ENCODE measurements around the gene GNAT1. TPM values are rescaled to one million over a fixed set of nuclear protein-coding genes. Genes with fewer than 3 reads are reported as not detected.

The GNAT1 gene
- total RNA-seq, 1 experiment from 2014 or later = 0.22 TPM

DNA sequence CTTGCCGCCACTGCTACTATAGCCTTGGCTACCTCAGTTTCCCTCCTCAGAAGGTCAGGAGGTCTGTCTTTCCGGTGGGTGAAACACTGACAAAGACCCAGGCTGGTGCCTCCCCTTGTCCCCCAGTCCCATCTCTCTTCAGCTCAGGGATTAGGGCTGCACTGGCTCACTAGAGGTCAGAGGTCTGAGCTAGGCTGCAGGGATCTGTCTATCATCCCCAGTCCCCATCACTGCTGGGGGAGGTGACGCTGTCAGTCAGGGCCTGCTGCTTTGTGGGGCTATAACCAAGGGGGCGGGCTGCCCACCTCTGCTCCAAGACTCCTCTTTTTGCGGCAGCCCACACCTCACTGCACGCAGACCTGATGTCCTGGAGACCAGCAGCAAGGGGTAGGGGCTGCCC lies 22.6 kb upstream of the GNAT1 start:
- Histone ChIP-seq H3K79me2 (ENCODE audit: low read length) (peaks cover 60% of the 10 kb centered on the region), H2AFZ (ENCODE audit: low read length) (no peak overlapping the region), H4K20me1 (ENCODE audit: low read length) (no peaks in the 10 kb centered on the region), H3K9me3 (ENCODE audit: low read length) (no peaks in the 10 kb centered on the region), H3K27me3 (ENCODE audit: low read length) (no peaks in the 10 kb centered on the region), H3K9me2 (replicated peaks; ENCODE audit: low read length) (no peaks in the 10 kb centered on the region), H3K9ac (ENCODE audit: low read length) (no peak overlapping the region), H3K27ac (ENCODE audit: low read length) (peak overlapping the region; percentile 96), H3K36me3 (ENCODE audit: low read depth, low read length) (no peaks in the 10 kb centered on the region), H3K4me2 (ENCODE audit: low read length) (no peak overlapping the region), H3K4me3 (ENCODE audit: low read length) (no peak overlapping the region), H3F3A (ENCODE audit: low read length, unreplicated experiment) (no peaks in the 10 kb centered on the region), H3K4me1 (ENCODE audit: insufficient read depth, low read length) (peaks cover 74% of the 10 kb centered on the region)
- no peak for DNase-seq
- ChIA-PET POLR2A (ENCODE audit: unreplicated experiment) (no interaction called here), CTCF (no interaction called here)
- ATAC-seq = no peak
- TF ChIP-seq EZH2 (IDR thresholded peaks at IDR 0.05; ENCODE audit: low read length, unreplicated experiment) (no peak), EZH2phosphoT487 (IDR thresholded peaks at IDR 0.05; ENCODE audit: borderline replicate concordance, low read length) (no peak)
- TF ChIP-seq, protein P1, sequence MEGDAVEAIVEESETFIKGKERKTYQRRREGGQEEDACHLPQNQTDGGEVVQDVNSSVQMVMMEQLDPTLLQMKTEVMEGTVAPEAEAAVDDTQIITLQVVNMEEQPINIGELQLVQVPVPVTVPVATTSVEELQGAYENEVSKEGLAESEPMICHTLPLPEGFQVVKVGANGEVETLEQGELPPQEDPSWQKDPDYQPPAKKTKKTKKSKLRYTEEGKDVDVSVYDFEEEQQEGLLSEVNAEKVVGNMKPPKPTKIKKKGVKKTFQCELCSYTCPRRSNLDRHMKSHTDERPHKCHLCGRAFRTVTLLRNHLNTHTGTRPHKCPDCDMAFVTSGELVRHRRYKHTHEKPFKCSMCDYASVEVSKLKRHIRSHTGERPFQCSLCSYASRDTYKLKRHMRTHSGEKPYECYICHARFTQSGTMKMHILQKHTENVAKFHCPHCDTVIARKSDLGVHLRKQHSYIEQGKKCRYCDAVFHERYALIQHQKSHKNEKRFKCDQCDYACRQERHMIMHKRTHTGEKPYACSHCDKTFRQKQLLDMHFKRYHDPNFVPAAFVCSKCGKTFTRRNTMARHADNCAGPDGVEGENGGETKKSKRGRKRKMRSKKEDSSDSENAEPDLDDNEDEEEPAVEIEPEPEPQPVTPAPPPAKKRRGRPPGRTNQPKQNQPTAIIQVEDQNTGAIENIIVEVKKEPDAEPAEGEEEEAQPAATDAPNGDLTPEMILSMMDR (conservative IDR thresholded peaks at IDR 0.05; ENCODE audit: low read depth, low read length) = no peak
- no TSS peak for BruUV-seq (replicated peaks)
- intact Hi-C loops (cut with micrococcal nuclease) = no loop called here

DNA sequence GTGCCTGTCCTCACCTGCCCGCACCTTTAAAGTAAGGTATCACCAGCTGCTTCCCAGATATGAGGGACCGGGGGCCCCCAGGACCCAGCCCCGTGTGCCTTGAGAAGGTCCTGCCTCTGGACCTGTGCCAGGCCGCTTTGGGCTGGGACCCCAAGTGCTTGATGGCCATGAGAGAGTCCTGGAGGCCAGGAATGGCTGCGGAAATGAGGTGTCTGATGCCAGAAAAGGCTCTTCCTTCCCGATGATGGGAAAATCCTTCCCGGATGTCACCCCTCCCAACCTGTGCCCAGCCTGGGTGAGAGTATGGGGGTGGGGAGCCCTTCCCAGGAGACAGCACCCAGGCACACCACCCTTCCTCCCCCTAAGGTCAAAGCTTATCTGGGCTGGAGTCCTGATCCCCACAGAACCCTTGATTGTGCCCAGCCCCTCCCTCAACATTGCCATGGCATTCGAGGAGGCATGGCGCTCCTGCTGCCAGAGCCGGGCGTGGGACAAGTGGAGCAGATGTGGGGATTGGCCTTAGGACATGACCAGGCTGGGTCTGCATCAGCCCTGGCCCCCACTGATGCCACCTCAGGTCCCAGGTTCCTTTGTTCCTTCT lies 22.1 kb upstream of the GNAT1 start:
- H3K9ac ChIP-seq (ENCODE audit: low read length) = peak overlapping the region; percentile 76
- no TSS peak for BruUV-seq (replicated peaks)
- peaks cover 60% of the 10 kb centered on the region for H3K79me2 ChIP-seq (ENCODE audit: low read length)
- ATAC-seq (no peak), DNase-seq (no peak)
- H3K4me2 ChIP-seq (ENCODE audit: low read length) = no peak overlapping the region
- H3K4me1 ChIP-seq (ENCODE audit: insufficient read depth, low read length) = peaks cover 69% of the 10 kb centered on the region
- H4K20me1 ChIP-seq (ENCODE audit: low read length) = no peaks in the 10 kb centered on the region
- CTCF ChIA-PET = no interaction called here
- H3K9me2 ChIP-seq (replicated peaks; ENCODE audit: low read length) = no peaks in the 10 kb centered on the region
- no peak for TF ChIP-seq EZH2phosphoT487 (IDR thresholded peaks at IDR 0.05; ENCODE audit: borderline replicate concordance, low read length)
- TF ChIP-seq, protein P1 (conservative IDR thresholded peaks at IDR 0.05; ENCODE audit: low read depth, low read length) = no peak
- intact Hi-C loops (cut with micrococcal nuclease) = no loop called here
- no peaks in the 10 kb centered on the region for H3K36me3 ChIP-seq (ENCODE audit: low read depth, low read length)
- no peaks in the 10 kb centered on the region for H3K9me3 ChIP-seq (ENCODE audit: low read length)
- no peak overlapping the region for H2AFZ ChIP-seq (ENCODE audit: low read length)
- H3K27ac ChIP-seq (ENCODE audit: low read length) = peak overlapping the region; percentile 96
- POLR2A ChIA-PET (ENCODE audit: unreplicated experiment) = no interaction called here
- H3K27me3 ChIP-seq (ENCODE audit: low read length) = no peaks in the 10 kb centered on the region
- H3K4me3 ChIP-seq (ENCODE audit: low read length) = no peak overlapping the region
- no peaks in the 10 kb centered on the region for H3F3A ChIP-seq (ENCODE audit: low read length, unreplicated experiment)

DNA sequence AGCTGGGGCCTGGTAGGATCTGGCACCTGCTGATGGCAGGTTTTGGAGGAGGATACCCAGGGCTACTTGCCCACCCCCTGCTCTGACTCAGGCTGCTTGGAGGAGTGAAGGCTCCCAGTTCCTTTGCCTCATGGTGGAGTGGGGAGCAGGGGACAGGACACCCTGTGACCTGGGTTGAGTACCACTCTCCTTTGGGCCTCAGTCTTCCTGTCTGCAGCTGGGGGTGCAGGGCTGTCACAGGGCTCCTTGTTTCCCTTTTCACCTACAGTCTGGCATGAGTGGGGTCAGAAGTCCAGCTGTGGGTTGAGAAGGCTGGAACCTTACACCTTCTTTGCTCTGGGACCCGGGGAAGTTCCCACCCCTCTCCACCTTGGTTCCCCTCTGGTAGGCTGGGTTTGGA lies 21.6 kb upstream of the GNAT1 start:
- no peaks in the 10 kb centered on the region for H3K27me3 ChIP-seq (ENCODE audit: low read length)
- no peak overlapping the region for H3K4me2 ChIP-seq (ENCODE audit: low read length)
- ChIA-PET CTCF (no interaction called here), POLR2A (ENCODE audit: unreplicated experiment) (no interaction called here)
- H3K9me2 ChIP-seq (replicated peaks; ENCODE audit: low read length) = no peaks in the 10 kb centered on the region
- H3K27ac ChIP-seq (ENCODE audit: low read length) = peak overlapping the region; percentile 96
- no peak for DNase-seq
- H3K4me1 ChIP-seq (ENCODE audit: insufficient read depth, low read length) = peaks cover 68% of the 10 kb centered on the region
- H4K20me1 ChIP-seq (ENCODE audit: low read length) = no peaks in the 10 kb centered on the region
- no peaks in the 10 kb centered on the region for H3K36me3 ChIP-seq (ENCODE audit: low read depth, low read length)
- no peaks in the 10 kb centered on the region for H3F3A ChIP-seq (ENCODE audit: low read length, unreplicated experiment)
- H3K79me2 ChIP-seq (ENCODE audit: low read length) = peaks cover 56% of the 10 kb centered on the region
- H2AFZ ChIP-seq (ENCODE audit: low read length) = no peak overlapping the region
- intact Hi-C loops (cut with micrococcal nuclease) = loop anchor here (5.0 kb wide), 1 partner anchor 48 kb away; no protein-coding TSS in a partner anchor
- BruUV-seq (replicated peaks) = no TSS peak
- no peak for ATAC-seq
- H3K9ac ChIP-seq (ENCODE audit: low read length) = peak overlapping the region; percentile 76
- no peaks in the 10 kb centered on the region for H3K9me3 ChIP-seq (ENCODE audit: low read length)
- no peak overlapping the region for H3K4me3 ChIP-seq (ENCODE audit: low read length)
- TF ChIP-seq, protein P1 (conservative IDR thresholded peaks at IDR 0.05; ENCODE audit: low read depth, low read length) = no peak
- TF ChIP-seq EZH2phosphoT487 (IDR thresholded peaks at IDR 0.05; ENCODE audit: borderline replicate concordance, low read length) (no peak), EZH2 (IDR thresholded peaks at IDR 0.05; ENCODE audit: low read length, unreplicated experiment) (no peak)
